NCI-H2107 treated with DMSO at 0.1 percent for 48 hours (cell line): ENCODE results near the gene NPHP1.
"Not testable (repeated sequence)": the region's sequence is repeated elsewhere in the genome, so short reads cannot be mapped to it uniquely, and the experiment has no call there.

ENCODE experiments used
- DNase-seq: peaks from one replicate; lab custom pipeline; 2025; ENCODE audit not compliant: unreplicated experiment; lab: John Stamatoyannopoulos, UW

NPHP1 gene

GRCh38 chr2:110105183-110105582 is 99.6 kb downstream of the NPHP1 start:
- DNase-seq: no peak

GRCh38 chr2:110104025-110104771 is 100.6 kb downstream of the NPHP1 start:
- peak; percentile 80 for DNase-seq

GRCh38 chr2:110103061-110103961 is 101.5 kb downstream of the NPHP1 start:
- DNase-seq: no peak

- DNase-seq: no peak
Observed at GRCh38 chr2:110101901-110102803, 102.7 kb downstream of the NPHP1 start.

DNA sequence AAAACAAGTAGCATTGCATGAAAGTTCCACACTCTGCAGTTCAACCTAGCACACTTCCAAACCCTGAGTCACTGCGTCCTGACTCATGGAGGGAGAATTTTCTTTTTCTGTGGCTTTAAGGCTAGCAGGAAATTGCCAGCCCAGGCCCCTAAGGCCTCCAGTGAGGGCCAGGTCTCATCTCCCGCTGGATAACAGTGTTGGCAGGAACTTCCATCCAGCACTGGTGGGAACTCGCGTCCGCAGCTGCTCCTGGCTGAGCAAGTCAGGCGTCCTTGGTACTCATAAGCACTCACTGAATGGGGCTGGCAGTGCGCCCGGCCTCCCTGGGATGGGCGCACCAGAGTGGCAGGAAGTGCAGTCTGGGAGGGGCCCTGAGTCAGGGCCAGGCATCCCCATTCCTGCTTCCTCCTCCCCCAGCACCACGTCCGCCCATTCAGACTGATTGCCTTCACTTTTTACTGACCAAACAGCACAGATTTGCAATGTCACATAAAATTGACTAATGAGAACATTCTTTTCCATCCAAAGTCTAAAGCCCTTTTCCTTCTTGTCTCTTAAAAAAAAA is 103.5 kb downstream of the NPHP1 start:
- peak; percentile 74 for DNase-seq

GRCh38 chr2:110100880-110101279 is 103.9 kb downstream of the NPHP1 start:
- DNase-seq: not testable (repeated sequence)

- no peak for DNase-seq
Observed at GRCh38 chr2:110100480-110100879, 104.3 kb downstream of the NPHP1 start.

DNA sequence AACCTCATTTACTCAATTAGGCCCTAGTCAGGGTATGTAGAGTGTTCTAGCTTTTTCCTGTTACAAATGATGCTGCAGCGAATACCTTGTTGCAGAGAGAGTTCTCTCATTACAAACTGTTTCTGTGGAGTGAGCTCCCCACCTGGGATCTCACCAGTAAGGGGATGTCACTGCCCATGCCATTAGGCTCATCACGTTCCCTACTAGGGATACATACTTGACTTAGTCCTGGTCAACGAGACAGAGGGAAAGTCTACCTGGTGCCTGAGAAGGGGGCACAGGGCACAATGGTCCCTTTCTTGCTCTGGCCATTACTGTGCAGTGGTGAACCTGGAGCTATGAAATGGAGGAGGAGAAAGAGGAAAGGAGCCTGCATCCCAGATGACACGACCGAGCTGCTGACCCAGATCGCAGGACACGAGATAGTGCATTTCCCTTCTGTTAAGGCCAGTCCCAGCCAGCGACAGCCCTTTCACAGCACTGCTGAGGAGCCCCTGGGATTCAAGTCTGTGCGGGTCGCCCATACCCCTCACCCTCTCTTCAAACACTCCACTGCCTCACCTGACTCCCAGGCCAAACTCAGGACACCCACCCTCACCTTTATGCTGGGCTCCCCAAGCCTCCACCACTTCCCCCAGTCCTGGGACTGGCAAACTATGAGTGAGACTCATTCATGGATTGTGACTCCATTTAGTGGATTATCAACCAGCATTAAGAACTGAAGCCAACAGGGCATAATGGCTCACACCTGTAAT is 105.2 kb downstream of the NPHP1 start:
- DNase-seq: no peak

DNA sequence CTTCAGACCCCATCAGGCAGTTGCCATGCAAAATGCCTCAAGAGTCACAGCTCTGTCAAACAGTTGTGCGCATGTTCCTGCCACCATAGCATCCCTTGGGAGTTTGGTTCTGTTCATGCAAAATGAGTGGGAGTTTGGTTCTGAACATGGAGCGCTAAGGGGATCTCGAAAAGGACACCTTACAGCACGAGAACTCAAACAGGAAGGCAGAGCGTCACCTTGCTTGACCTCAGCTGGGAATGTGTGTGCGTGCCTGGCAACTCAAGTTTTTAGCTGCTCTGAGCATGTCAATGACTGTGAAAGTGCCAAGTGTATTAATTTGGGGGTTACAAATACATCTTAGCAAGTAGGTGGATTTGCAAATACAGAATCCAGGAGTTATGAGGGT is 105.8 kb downstream of the NPHP1 start:
- DNase-seq: no peak

DNA sequence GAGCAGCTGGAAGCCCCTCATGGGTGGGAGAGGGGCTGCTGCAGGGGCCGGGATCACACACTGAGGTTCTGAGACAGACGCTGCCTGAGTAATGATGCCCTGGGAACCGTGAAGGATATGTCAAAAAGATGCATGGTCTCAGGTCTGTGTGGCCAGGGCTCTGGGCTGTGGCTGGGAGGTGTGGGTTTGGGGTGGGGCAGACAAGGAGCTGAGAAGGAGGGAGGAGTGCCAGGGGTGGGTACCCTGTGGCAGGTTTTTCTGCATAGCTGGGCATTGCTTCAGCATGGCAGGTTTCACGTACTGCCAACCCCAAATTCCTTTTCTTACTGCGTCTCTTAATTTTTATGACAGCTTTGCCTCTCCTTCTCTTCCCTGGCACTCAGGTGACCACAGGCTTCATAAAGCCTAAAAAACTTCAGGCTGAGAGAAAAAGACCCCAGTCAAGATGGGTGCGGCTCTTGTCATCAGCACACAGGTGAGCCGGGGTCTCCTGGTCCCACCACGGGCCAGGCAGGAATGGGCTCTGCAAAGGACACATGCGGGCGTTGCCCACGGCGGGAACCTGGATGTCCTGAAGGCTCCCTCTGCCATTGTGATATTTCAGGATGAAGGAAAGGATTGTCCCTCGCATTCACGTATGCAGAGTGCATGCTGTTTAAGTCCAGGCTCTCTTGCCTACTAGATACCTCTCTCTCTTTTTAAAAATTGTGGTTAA is 107.2 kb downstream of the NPHP1 start:
- no peak for DNase-seq

GRCh38 chr2:110095994-110096633 is 108.7 kb downstream of the NPHP1 start:
- no peak for DNase-seq

GRCh38 chr2:110094884-110095534 is 109.8 kb downstream of the NPHP1 start:
- not testable (repeated sequence) for DNase-seq

GRCh38 chr2:110093924-110094323 is 110.9 kb downstream of the NPHP1 start:
- not testable (repeated sequence) for DNase-seq

GRCh38 chr2:110090164-110090563 is 114.6 kb downstream of the NPHP1 start:
- DNase-seq: not testable (repeated sequence)

- not testable (repeated sequence) for DNase-seq
Observed at GRCh38 chr2:110083757-110084156, 121.1 kb downstream of the NPHP1 start.

DNA sequence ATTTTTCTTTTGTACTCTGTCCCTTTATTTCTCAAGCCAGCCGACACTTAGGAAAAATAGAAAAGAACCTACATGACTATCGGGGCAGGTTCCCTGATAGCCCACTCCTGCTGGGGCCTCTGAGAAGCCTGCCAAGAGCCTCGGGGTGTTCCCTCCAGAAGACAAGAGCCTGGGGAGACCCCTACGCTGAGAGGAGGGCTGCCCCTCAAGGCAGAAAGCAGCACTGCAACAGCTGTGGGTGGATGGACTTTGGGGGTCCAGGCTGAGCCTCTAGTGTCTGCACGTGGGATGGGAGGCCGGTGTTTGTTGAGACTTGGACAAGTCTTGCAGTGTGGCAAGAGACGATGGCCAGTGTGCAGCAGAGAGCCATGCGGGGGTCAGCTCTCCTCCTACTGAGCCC is 121.7 kb downstream of the NPHP1 start:
- DNase-seq: not testable (repeated sequence)

- DNase-seq: not testable (repeated sequence)
Observed at GRCh38 chr2:110078104-110078503, 126.7 kb downstream of the NPHP1 start.

- not testable (repeated sequence) for DNase-seq
Observed at GRCh38 chr2:110075896-110076295, 128.9 kb downstream of the NPHP1 start.
